ENCODE results near the gene PTGR3.

Gene PTGR3

DNA sequence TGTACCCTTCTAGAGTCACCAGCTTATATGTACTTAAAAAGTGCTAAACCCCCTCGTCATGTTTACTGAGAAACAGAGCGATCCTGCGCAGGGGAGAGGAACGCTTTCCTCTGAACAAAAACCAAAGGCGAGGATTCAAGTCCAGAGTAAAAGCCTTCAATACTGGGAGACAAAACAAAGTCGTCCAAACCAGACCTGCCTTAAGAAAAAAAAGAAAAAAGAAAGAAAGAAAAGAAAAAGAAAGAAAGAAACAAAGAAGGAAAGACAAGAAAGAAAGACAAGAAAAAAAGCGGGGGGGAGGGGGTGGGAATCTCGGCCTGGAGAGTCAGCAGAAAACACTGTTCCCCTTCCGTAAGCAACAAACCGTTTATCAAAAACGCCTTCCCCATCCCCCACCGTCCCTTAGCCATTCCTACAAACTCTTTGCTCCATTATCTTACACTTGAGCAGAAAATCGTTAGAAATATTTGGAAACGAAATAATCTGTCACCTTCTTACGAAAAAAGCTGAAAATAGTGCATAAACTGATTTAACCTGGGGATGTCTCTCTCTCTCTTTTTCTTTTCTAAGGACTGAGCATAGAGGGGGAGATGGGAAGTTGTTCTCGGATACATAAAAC is 3.3 kb downstream of the PTGR3 start:
- TF ChIP-seq, protein P1, sequence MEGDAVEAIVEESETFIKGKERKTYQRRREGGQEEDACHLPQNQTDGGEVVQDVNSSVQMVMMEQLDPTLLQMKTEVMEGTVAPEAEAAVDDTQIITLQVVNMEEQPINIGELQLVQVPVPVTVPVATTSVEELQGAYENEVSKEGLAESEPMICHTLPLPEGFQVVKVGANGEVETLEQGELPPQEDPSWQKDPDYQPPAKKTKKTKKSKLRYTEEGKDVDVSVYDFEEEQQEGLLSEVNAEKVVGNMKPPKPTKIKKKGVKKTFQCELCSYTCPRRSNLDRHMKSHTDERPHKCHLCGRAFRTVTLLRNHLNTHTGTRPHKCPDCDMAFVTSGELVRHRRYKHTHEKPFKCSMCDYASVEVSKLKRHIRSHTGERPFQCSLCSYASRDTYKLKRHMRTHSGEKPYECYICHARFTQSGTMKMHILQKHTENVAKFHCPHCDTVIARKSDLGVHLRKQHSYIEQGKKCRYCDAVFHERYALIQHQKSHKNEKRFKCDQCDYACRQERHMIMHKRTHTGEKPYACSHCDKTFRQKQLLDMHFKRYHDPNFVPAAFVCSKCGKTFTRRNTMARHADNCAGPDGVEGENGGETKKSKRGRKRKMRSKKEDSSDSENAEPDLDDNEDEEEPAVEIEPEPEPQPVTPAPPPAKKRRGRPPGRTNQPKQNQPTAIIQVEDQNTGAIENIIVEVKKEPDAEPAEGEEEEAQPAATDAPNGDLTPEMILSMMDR (IDR thresholded peaks at IDR 0.05; ENCODE audit: low read depth, low read length) = no peak
- no peak for DNase-seq (ENCODE audit: extremely low read depth, low read depth)

DNA sequence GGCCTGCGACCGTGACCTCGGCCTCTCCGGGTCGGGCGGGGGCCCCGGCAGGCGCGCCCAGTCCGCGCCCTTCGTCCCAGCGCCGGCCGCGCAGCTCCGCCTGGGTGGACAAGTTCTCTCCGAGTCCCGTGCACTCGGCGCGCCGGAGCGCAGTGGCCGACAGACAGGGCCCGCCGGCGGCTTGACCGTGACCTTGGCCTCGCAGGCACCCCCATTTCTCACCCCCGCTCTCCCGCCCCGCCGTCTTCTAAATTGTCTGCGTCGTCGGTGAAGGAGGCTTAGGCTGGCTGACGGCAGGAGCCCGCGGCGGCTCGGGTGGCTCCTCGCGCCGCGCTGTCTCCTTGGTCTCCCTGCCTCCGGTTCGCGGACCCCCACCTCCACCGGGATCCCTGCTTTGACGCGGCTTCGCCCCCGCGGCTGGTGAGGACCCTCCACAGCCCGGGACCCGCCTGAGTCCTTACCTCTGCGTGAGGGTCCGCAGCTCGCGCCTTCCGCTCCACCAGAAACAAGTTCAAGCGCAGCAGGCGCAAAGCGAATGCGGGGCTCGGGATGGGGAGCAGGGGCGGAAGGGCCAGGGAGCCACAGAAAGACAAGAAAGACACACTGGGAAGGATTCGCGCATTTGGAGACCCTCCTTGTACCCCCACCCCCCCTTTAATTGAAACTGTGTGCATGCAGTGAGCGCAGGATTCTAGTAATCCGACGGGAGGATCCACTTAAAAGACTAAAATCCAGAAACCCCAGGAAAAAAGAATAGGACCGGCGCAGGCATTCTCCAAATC is 4.0 kb downstream of the PTGR3 start:
- no peak for DNase-seq (ENCODE audit: extremely low read depth, low read depth)
- TF ChIP-seq, protein P1 (IDR thresholded peaks at IDR 0.05; ENCODE audit: low read depth, low read length) = no peak

DNA sequence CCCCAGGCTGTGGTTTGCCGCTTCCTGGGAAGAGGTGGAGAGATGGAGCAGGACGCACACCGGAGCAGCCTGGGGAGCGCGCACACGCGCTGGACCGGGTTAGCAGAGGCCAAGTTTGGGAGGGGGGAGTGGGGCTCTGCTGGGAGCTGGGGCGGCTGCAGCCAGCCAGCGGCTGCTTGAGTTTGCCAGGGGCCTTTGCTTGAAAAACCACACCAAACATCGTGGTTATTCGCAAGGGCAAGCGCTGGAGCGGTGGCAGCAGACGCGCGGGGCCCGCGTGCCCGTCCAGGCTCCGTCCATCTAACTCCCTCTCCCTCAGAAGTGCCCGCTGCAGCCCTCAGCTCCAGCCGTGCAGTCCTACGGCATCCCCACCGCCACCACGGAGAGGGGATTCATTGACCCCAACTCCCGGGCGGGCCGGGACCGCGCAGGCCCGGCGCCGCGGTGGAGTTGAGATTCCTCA is 4.6 kb downstream of the PTGR3 start:
- DNase-seq (ENCODE audit: extremely low read depth, low read depth) = no peak
- TF ChIP-seq, protein P1 (IDR thresholded peaks at IDR 0.05; ENCODE audit: low read depth, low read length) = no peak

DNA sequence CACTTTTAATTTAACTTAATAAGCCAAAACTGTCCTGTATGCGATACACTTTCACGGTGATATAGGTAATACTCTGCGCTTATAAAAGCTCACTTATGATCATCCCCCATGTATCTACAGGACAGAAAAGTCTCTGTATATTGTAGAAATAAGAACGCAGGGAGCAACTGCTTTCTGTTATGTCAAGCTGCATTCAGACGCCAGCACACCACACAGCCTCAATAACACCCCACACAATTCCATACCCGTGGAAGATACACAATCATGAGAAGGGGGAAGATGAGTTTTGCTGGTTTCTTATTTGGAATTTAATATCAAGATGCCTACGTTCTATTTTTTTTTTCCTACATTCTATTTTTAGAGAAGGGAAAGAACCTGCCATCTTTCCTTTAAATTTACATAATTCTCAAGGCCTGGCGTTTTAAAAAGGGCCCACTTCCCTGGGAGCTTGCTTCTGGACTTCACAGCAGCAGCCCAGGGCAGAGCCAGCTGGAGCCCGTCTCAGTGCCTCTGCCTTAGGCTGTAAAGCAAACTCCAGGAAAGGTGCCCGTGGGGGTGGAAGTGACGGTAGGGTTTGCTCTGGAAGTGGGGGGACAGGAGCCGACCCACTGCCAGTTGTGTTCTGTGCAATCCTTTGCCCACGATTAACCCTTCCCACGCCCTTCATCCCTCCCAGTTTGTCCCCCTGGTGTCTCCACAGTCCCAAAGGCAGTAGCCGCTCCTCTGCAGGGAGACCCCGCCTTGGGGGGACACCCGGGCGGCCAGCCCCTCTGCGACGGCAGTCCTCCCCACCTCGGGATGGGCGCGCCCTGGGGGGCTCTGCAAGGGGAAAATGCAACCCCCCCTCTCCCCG is 5.3 kb downstream of the PTGR3 start:
- DNase-seq (ENCODE audit: extremely low read depth, low read depth) = no peak

DNA sequence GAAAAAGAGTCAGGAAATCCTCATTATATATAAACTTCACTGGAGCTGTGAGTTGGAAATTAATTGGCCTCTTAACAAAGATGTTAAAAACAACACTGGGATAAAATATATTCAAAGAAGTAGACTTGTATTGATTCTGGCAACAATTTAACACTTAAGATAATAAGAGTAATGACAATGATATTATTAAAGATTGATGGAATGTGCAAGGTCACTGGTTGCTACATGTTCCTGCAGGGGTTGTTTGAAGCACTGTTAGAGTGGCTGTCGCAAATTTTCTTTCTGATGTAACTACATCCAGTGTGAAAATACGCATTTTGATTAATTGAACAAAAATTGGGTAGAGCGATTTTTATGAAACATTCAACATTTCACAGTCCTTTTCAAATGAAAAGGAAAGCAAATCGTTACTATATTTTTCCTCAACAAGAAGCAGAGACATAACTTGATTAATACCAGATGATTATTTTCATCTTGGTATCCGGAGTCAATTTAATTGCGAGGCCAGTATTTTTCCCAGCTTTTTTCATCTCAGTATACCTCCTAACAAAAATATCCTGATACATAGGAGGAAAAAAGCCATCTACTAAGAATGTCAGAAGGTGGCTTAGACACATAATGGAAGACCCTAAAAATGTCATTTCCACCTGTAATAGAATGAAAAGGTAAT is 6.1 kb downstream of the PTGR3 start:
- DNase-seq (ENCODE audit: extremely low read depth, low read depth) = no peak
- TF ChIP-seq, protein P1 (IDR thresholded peaks at IDR 0.05; ENCODE audit: low read depth, low read length) = no peak

More for the DNA sequence above, 5.3 kb downstream of the PTGR3 start:
- TF ChIP-seq, protein P1 (IDR thresholded peaks at IDR 0.05; ENCODE audit: low read depth, low read length) = no peak

DNA sequence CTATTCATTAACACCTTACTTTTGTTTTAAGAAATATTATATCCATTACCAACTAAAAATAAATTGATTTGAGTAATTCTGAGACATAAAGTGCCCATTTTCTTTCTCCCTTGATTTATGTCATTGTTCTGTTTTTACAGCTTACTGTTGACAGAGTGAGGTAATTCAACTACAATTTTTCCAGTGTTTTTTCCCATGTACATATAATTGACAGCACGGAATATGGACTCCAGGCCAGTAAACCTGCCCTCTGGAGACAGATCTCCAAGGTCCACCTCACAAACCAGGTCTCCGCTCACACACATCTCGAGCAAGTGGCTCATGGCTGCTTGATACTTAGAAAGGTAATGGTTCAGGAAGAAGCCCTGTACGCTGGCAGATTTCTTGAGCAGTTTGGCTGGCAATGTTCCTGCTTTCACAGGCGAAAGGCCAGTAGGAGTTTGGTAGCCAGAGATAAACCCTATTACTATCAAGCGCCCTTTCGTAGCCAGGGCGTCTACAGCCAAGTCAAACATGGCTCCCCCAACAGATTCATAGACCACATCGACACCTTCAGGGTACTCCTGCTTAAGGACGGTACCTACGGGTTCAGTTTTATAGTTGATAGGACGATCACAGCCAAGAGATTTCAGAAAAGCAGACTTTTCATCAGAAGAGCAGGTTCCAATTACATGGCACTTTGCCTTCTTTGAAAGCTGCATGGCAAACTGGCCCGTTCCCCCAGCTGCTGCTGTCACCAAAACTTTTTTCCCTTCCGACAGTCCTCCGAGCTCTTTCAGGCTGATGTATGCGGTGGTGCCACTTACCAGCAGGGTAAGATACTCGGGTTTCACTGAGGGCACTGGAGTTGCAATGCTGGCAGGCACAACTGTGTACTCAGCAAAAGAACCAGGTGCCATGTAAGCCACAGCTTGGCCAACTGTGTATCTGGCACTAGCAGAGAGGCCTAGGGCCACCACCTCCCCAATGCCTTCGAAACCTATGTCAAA is 7.4 kb downstream of the PTGR3 start:
- no peak for DNase-seq (ENCODE audit: extremely low read depth, low read depth)
- TF ChIP-seq, protein P1 (IDR thresholded peaks at IDR 0.05; ENCODE audit: low read depth, low read length) = no peak

Measured in AG09319 (cell line).